GM23338 (cell line): ENCODE results near the gene QDPR. TPM values are rescaled to one million over a fixed set of nuclear protein-coding genes. Genes with fewer than 3 reads are reported as not detected.

Experiments
- ATAC-seq: fragments of 200-7000 bp; cut with Tn5 transposase; 3 replicates; pipeline ENCODE4 v1.9.1; 2020
- DNase-seq: peaks from one replicate; pipeline ENCODE4 v3.0.0-alpha.2; 2015; ENCODE audit warnings: low spot score
- H2AFZ ChIP-seq: fragments of 200-600 bp; sonication (generic); 2 replicates; pipeline ENCODE4 v1.8.0; 2016; ENCODE audit warnings: antibody characterized with exemption, mild to moderate bottlenecking, moderate library complexity
- H3F3A ChIP-seq: fragments of 200-600 bp; sonication (generic); replicated peaks from 2 replicates; pipeline ENCODE4 v1.8.0; 2017; ENCODE audit warnings: antibody characterized with exemption, mixed run types, low read depth
- H3K27ac ChIP-seq: fragments of 200-600 bp; sonication (generic); 2 replicates; pipeline ENCODE4 v1.6.1; 2016; ENCODE audit warnings: low read depth
- H3K27me3 ChIP-seq: fragments of 200-600 bp; sonication (generic); 2 replicates; pipeline ENCODE4 v1.8.0; 2016; ENCODE audit warnings: mild to moderate bottlenecking, mixed run types, moderate library complexity; ENCODE audit not compliant: insufficient read depth
- H3K36me3 ChIP-seq: fragments of 200-600 bp; sonication (generic); 2 replicates; pipeline ENCODE4 v1.8.0; 2016; ENCODE audit warnings: mild to moderate bottlenecking; ENCODE audit not compliant: insufficient read depth
- H3K4me1 ChIP-seq: fragments of 200-600 bp; sonication (generic); 2 replicates; pipeline ENCODE4 v1.8.0; 2016; ENCODE audit warnings: mild to moderate bottlenecking, moderate library complexity; ENCODE audit not compliant: insufficient read depth
- H3K4me2 ChIP-seq: fragments of 200-600 bp; sonication (generic); 2 replicates; pipeline ENCODE4 v1.7.1; 2017; ENCODE audit warnings: mixed run types
- H3K4me3 ChIP-seq: fragments of 200-600 bp; sonication (generic); 2 replicates; pipeline ENCODE4 v1.6.1; 2016; ENCODE audit warnings: mixed run types
- H3K79me2 ChIP-seq: fragments of 200-600 bp; sonication (generic); replicated peaks from 2 replicates; pipeline ENCODE4 v1.8.0; 2017; ENCODE audit warnings: mild to moderate bottlenecking; ENCODE audit not compliant: insufficient read depth
- H3K9me2 ChIP-seq: fragments of 200-600 bp; sonication (generic); 2 replicates; pipeline ENCODE4 v1.8.0; 2017; ENCODE audit not compliant: insufficient read depth
- H4K20me1 ChIP-seq: fragments of 200-600 bp; sonication (generic); replicated peaks from 2 replicates; pipeline ENCODE4 v1.8.0; 2017; ENCODE audit warnings: mild to moderate bottlenecking; ENCODE audit not compliant: insufficient read depth
- H3K27ac Mint-ChIP-seq: 2 replicates; pipeline ENCODE4 v1.8.0; 2020; ENCODE audit warnings: inconsistent platforms, mild to moderate bottlenecking, moderate library complexity, mixed read lengths
- H3K27me3 Mint-ChIP-seq: 3 replicates; pipeline ENCODE4 v1.8.0; 2022; ENCODE audit warnings: low read depth, mild to moderate bottlenecking, moderate library complexity, mixed read lengths, inconsistent platforms; ENCODE audit not compliant: insufficient read depth, poor library complexity
- H3K36me3 Mint-ChIP-seq: 3 replicates; pipeline ENCODE4 v1.8.0; 2021; ENCODE audit warnings: low read depth, mild to moderate bottlenecking, inconsistent platforms, moderate library complexity, mixed read lengths
- H3K4me1 Mint-ChIP-seq: 3 replicates; pipeline ENCODE4 v1.8.0; 2020; ENCODE audit warnings: mild to moderate bottlenecking, inconsistent platforms, mixed read lengths
- H3K4me3 Mint-ChIP-seq: 3 replicates; pipeline ENCODE4 v1.8.0; 2021; ENCODE audit warnings: moderate library complexity, mild to moderate bottlenecking, inconsistent platforms, mixed read lengths
- H3K9me3 Mint-ChIP-seq: 3 replicates; pipeline ENCODE4 v1.8.0; 2020; ENCODE audit warnings: moderate library complexity, mild to moderate bottlenecking, inconsistent platforms, mixed read lengths
- CREB1 ChIP-seq: fragments of 250-450 bp; sonication (Bioruptor Pico); IDR thresholded peaks from 2 replicates; pipeline ENCODE4 v1.5.0; 2020; ENCODE audit warnings: low read depth, mild to moderate bottlenecking, moderate library complexity
- EZH2 ChIP-seq: fragments of 200-600 bp; sonication (generic); IDR thresholded peaks from one replicate; pipeline ENCODE4 v1.8.0; 2017; ENCODE audit warnings: antibody characterized with exemption, mild to moderate bottlenecking, low read depth; ENCODE audit not compliant: unreplicated experiment
- EZH2phosphoT487 ChIP-seq: fragments of 200-600 bp; sonication (generic); IDR thresholded peaks from one replicate; pipeline ENCODE4 v1.8.1; 2018; ENCODE audit warnings: antibody characterized with exemption; ENCODE audit not compliant: unreplicated experiment
- JUNB ChIP-seq: IDR thresholded peaks from one replicate; pipeline ENCODE4 v1.6.1; 2016; ENCODE audit warnings: antibody characterized with exemption; ENCODE audit not compliant: unreplicated experiment
- NANOG ChIP-seq: IDR thresholded peaks from 2 replicates; pipeline ENCODE4 v1.6.1; 2016; ENCODE audit warnings: antibody characterized with exemption, borderline replicate concordance
- POLR2AphosphoS5 ChIP-seq: IDR thresholded peaks from 2 replicates; pipeline ENCODE4 v1.6.1; 2016; ENCODE audit warnings: antibody characterized with exemption, low read depth
- STAT1 ChIP-seq: IDR thresholded peaks from one replicate; pipeline ENCODE4 v1.6.1; 2016; ENCODE audit warnings: antibody characterized with exemption; ENCODE audit not compliant: unreplicated experiment
- ZNF114 ChIP-seq: fragments of 250-450 bp; sonication (Bioruptor Pico); IDR thresholded peaks from 2 replicates; pipeline ENCODE4 v1.5.0; 2020; ENCODE audit warnings: mild to moderate bottlenecking, moderate library complexity
- ZNF331 ChIP-seq: fragments of 250-450 bp; sonication (Bioruptor Pico); IDR thresholded peaks from 2 replicates; pipeline ENCODE4 v1.5.0; 2020; ENCODE audit warnings: low read depth, mild to moderate bottlenecking, moderate library complexity
- polyA plus RNA-seq: library from polyadenylated mRNA; unstranded; fragments of >200 nt; fragmentation: Nextera tagmentation; extraction: Ambion mirVana; gene quantifications from 2 replicates; pipeline ENCODE4 v1.2.1, GENCODE V29; 2016
- total RNA-seq: library from RNA; depleted of rRNA; stranded (reverse); fragments of >200 nt; shearing (Covaris generic); gene quantifications from 2 replicates; pipeline ENCODE4 v1.2.3, GENCODE V29; 2014
- TF ChIP-seq, protein P1 (sequence below), 2 experiments: fragments of 200-600 bp in 1 of 2; sonication (generic) in 1 of 2; conservative IDR thresholded peaks; 2 replicates each; pipeline versions ENCODE4 v1.5.1 to v1.6.1; 2016 to 2017; ENCODE audit warnings: antibody characterized with exemption in 2 of 2, low read depth in 2 of 2, mild to moderate bottlenecking in 2 of 2, moderate library complexity in 1 of 2
- TF ChIP-seq, protein P2 (sequence below): IDR thresholded peaks from 2 replicates; pipeline ENCODE4 v1.6.1; 2016; ENCODE audit warnings: antibody characterized with exemption
- TF ChIP-seq, protein P3 (sequence below): IDR thresholded peaks from one replicate; pipeline ENCODE4 v1.6.1; 2018; ENCODE audit warnings: antibody characterized with exemption; ENCODE audit not compliant: unreplicated experiment
- TF ChIP-seq, protein P4 (sequence below): fragments of 250-450 bp; sonication (Bioruptor Pico); IDR thresholded peaks from 2 replicates; pipeline ENCODE4 v1.5.0; 2020; ENCODE audit warnings: mild to moderate bottlenecking, moderate library complexity

Gene QDPR
- total and polyA plus RNA-seq, 2 experiments from 2014 or later, result 31.5 to 42.7 TPM

DNA sequence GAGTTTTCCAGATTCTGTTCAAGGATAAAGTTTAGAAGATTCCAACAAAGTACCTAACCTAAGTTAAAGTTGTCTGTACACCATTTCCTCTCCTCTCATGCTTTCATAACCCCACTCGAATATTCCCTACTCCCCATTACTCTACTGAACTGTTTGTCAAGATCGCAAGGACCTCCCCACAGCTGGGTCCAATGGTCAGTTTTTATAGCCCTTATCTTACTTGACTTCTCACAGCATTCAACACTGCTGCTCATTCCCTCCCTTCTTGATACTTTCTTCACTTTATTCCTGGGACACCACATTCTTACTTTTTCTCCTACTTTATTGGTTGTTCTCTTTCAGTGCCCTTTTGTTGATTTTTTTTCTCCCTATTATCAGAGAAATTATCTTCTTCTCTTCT lies 30.9 kb downstream of the QDPR start:
- TF ChIP-seq, protein P1, sequence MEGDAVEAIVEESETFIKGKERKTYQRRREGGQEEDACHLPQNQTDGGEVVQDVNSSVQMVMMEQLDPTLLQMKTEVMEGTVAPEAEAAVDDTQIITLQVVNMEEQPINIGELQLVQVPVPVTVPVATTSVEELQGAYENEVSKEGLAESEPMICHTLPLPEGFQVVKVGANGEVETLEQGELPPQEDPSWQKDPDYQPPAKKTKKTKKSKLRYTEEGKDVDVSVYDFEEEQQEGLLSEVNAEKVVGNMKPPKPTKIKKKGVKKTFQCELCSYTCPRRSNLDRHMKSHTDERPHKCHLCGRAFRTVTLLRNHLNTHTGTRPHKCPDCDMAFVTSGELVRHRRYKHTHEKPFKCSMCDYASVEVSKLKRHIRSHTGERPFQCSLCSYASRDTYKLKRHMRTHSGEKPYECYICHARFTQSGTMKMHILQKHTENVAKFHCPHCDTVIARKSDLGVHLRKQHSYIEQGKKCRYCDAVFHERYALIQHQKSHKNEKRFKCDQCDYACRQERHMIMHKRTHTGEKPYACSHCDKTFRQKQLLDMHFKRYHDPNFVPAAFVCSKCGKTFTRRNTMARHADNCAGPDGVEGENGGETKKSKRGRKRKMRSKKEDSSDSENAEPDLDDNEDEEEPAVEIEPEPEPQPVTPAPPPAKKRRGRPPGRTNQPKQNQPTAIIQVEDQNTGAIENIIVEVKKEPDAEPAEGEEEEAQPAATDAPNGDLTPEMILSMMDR (conservative IDR thresholded peaks at IDR 0.05; ENCODE audit: low read depth in 2 of 2), result no peak
- TF ChIP-seq, protein P2, sequence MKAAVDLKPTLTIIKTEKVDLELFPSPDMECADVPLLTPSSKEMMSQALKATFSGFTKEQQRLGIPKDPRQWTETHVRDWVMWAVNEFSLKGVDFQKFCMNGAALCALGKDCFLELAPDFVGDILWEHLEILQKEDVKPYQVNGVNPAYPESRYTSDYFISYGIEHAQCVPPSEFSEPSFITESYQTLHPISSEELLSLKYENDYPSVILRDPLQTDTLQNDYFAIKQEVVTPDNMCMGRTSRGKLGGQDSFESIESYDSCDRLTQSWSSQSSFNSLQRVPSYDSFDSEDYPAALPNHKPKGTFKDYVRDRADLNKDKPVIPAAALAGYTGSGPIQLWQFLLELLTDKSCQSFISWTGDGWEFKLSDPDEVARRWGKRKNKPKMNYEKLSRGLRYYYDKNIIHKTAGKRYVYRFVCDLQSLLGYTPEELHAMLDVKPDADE, result no peak
- no peak for TF ChIP-seq NANOG
- TF ChIP-seq, protein P3, sequence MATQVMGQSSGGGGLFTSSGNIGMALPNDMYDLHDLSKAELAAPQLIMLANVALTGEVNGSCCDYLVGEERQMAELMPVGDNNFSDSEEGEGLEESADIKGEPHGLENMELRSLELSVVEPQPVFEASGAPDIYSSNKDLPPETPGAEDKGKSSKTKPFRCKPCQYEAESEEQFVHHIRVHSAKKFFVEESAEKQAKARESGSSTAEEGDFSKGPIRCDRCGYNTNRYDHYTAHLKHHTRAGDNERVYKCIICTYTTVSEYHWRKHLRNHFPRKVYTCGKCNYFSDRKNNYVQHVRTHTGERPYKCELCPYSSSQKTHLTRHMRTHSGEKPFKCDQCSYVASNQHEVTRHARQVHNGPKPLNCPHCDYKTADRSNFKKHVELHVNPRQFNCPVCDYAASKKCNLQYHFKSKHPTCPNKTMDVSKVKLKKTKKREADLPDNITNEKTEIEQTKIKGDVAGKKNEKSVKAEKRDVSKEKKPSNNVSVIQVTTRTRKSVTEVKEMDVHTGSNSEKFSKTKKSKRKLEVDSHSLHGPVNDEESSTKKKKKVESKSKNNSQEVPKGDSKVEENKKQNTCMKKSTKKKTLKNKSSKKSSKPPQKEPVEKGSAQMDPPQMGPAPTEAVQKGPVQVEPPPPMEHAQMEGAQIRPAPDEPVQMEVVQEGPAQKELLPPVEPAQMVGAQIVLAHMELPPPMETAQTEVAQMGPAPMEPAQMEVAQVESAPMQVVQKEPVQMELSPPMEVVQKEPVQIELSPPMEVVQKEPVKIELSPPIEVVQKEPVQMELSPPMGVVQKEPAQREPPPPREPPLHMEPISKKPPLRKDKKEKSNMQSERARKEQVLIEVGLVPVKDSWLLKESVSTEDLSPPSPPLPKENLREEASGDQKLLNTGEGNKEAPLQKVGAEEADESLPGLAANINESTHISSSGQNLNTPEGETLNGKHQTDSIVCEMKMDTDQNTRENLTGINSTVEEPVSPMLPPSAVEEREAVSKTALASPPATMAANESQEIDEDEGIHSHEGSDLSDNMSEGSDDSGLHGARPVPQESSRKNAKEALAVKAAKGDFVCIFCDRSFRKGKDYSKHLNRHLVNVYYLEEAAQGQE, result no peak
- no peak for TF ChIP-seq ZNF114 (CRISPR knock-in tag)
- TF ChIP-seq EZH2phosphoT487, result no peak
- no peak for TF ChIP-seq EZH2
- no peak for TF ChIP-seq POLR2AphosphoS5
- TF ChIP-seq, protein P4, sequence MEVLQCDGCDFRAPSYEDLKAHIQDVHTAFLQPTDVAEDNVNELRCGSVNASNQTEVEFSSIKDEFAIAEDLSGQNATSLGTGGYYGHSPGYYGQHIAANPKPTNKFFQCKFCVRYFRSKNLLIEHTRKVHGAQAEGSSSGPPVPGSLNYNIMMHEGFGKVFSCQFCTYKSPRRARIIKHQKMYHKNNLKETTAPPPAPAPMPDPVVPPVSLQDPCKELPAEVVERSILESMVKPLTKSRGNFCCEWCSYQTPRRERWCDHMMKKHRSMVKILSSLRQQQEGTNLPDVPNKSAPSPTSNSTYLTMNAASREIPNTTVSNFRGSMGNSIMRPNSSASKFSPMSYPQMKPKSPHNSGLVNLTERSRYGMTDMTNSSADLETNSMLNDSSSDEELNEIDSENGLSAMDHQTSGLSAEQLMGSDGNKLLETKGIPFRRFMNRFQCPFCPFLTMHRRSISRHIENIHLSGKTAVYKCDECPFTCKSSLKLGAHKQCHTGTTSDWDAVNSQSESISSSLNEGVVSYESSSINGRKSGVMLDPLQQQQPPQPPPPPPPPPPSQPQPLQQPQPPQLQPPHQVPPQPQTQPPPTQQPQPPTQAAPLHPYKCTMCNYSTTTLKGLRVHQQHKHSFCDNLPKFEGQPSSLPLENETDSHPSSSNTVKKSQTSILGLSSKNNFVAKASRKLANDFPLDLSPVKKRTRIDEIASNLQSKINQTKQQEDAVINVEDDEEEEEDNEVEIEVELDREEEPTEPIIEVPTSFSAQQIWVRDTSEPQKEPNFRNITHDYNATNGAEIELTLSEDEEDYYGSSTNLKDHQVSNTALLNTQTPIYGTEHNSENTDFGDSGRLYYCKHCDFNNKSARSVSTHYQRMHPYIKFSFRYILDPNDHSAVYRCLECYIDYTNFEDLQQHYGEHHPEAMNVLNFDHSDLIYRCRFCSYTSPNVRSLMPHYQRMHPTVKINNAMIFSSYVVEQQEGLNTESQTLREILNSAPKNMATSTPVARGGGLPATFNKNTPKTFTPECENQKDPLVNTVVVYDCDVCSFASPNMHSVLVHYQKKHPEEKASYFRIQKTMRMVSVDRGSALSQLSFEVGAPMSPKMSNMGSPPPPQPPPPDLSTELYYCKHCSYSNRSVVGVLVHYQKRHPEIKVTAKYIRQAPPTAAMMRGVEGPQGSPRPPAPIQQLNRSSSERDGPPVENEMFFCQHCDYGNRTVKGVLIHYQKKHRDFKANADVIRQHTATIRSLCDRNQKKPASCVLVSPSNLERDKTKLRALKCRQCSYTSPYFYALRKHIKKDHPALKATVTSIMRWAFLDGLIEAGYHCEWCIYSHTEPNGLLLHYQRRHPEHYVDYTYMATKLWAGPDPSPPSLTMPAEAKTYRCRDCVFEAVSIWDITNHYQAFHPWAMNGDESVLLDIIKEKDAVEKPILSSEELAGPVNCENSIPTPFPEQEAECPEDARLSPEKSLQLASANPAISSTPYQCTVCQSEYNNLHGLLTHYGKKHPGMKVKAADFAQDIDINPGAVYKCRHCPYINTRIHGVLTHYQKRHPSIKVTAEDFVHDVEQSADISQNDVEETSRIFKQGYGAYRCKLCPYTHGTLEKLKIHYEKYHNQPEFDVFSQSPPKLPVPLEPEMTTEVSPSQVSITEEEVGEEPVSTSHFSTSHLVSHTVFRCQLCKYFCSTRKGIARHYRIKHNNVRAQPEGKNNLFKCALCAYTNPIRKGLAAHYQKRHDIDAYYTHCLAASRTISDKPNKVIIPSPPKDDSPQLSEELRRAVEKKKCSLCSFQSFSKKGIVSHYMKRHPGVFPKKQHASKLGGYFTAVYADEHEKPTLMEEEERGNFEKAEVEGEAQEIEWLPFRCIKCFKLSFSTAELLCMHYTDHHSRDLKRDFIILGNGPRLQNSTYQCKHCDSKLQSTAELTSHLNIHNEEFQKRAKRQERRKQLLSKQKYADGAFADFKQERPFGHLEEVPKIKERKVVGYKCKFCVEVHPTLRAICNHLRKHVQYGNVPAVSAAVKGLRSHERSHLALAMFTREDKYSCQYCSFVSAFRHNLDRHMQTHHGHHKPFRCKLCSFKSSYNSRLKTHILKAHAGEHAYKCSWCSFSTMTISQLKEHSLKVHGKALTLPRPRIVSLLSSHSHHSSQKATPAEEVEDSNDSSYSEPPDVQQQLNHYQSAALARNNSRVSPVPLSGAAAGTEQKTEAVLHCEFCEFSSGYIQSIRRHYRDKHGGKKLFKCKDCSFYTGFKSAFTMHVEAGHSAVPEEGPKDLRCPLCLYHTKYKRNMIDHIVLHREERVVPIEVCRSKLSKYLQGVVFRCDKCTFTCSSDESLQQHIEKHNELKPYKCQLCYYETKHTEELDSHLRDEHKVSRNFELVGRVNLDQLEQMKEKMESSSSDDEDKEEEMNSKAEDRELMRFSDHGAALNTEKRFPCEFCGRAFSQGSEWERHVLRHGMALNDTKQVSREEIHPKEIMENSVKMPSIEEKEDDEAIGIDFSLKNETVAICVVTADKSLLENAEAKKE (CRISPR knock-in tag), result no peak
- TF ChIP-seq CREB1 (CRISPR knock-in tag), result no peak
- no peak for TF ChIP-seq ZNF331 (CRISPR knock-in tag)
- TF ChIP-seq JUNB, result no peak
- TF ChIP-seq STAT1, result no peak
- peaks cover 11% of the 10 kb centered on the region; the same call in 2 of the 3 replicates for H3K4me1 Mint-ChIP-seq
- H3K36me3 Mint-ChIP-seq, result peaks cover 10% of the 10 kb centered on the region
- peaks cover 1% of the 10 kb centered on the region; the same call in 1 of the 2 replicates for H3K36me3 ChIP-seq
- H3F3A ChIP-seq, result no peaks in the 10 kb centered on the region
- H3K79me2 ChIP-seq, result no peaks in the 10 kb centered on the region
- H3K27me3 Mint-ChIP-seq, result peaks cover 2% of the 10 kb centered on the region
- H2AFZ ChIP-seq, result no peak overlapping the region
- no peaks in the 10 kb centered on the region for H3K9me3 Mint-ChIP-seq
- no peak overlapping the region for H3K27ac ChIP-seq
- no peaks in the 10 kb centered on the region for H3K27me3 ChIP-seq
- H3K4me3 Mint-ChIP-seq, result no peak overlapping the region
- no peaks in the 10 kb centered on the region for H4K20me1 ChIP-seq
- no peaks in the 10 kb centered on the region; the same call in 1 of the 2 replicates for H3K9me2 ChIP-seq
- DNase-seq (no peak), ATAC-seq (no peak)
- no peak overlapping the region for H3K27ac Mint-ChIP-seq
- no peak overlapping the region for H3K4me2 ChIP-seq
- H3K4me1 ChIP-seq, result no peaks in the 10 kb centered on the region
- no peak overlapping the region for H3K4me3 ChIP-seq
